K562 (cell line): ENCODE data around the gene MEIG1. TPM values are rescaled to one million over a fixed set of nuclear protein-coding genes. Genes with fewer than 3 reads are reported as not detected.

Source experiments
- CBFB ChIP-seq: sonication (generic); formaldehyde crosslinking; IDR thresholded peaks from 2 replicates; pipeline ENCODE4 v1.4.0; 2020; ENCODE audit warnings: mild to moderate bottlenecking, missing genetic modification reagents
- COPS2 ChIP-seq: fragments of 450-650 bp; conservative IDR thresholded peaks from 2 replicates; pipeline ENCODE4 v1.6.1; 2016; ENCODE audit warnings: mild to moderate bottlenecking, moderate library complexity
- E2F6 ChIP-seq, 2 experiments: IDR thresholded peaks; 2 replicates each; pipeline ENCODE4 v1.6.1; 2011; ENCODE audit warnings: borderline replicate concordance in 1 of 2, control low read depth in 1 of 2, low read depth in 1 of 2, low read length in 1 of 2, mild to moderate bottlenecking in 1 of 2, mixed read lengths in 1 of 2, moderate library complexity in 1 of 2; ENCODE audit not compliant: insufficient read depth in 1 of 2, insufficient read length in 1 of 2, poor library complexity in 1 of 2, severe bottlenecking in 1 of 2; ENCODE audit errors: extremely low read depth in 1 of 2
- EZH2 ChIP-seq: IDR thresholded peaks from 2 replicates; pipeline ENCODE4 v1.6.1; 2012; ENCODE audit warnings: low read depth, mild to moderate bottlenecking, inconsistent platforms, low read length, borderline replicate concordance
- FOXA3 ChIP-seq, 2 experiments: fragments of 450-650 bp in 1 of 2; sonication (generic) in 1 of 2; formaldehyde crosslinking; IDR thresholded peaks in 1 of 2; conservative IDR thresholded peaks in 1 of 2; 2 replicates each; pipeline versions ENCODE4 v1.4.0 to v1.8.0; 2020 to 2022; ENCODE audit warnings: mild to moderate bottlenecking in 2 of 2, missing genetic modification reagents in 1 of 2
- HMBOX1 ChIP-seq: sonication (generic); IDR thresholded peaks from 2 replicates; pipeline ENCODE4 v1.6.1; 2016
- NUFIP1 ChIP-seq: fragments of 450-650 bp; IDR thresholded peaks from 2 replicates; pipeline ENCODE4 v1.6.1; 2018; ENCODE audit not compliant: partially characterized antibody
- PML ChIP-seq: IDR thresholded peaks from 2 replicates; pipeline ENCODE4 v1.6.1; 2012; ENCODE audit warnings: low read length, inconsistent platforms
- REST ChIP-seq, 2 experiments: fragments of 450-650 bp; formaldehyde crosslinking in 1 of 2; IDR thresholded peaks; 2 replicates each; pipeline versions ENCODE4 v1.4.0 to v1.6.1; 2014 to 2020; ENCODE audit warnings: mild to moderate bottlenecking in 2 of 2, borderline replicate concordance in 1 of 2, low read depth in 1 of 2
- RNF219 ChIP-seq: fragments of 250-450 bp; sonication (Bioruptor Pico); IDR thresholded peaks from 2 replicates; pipeline ENCODE4 v1.5.0; 2022; ENCODE audit warnings: mild to moderate bottlenecking
- SMAD3 ChIP-seq: fragments of 450-650 bp; formaldehyde crosslinking; conservative IDR thresholded peaks from 2 replicates; pipeline ENCODE4 v1.4.0; 2020; ENCODE audit warnings: mild to moderate bottlenecking
- TBP ChIP-seq: optimal IDR thresholded peaks from 2 replicates; pipeline ENCODE3; 2011; ENCODE audit warnings: low read depth, low read length, improper control_type of control experiment
- TEAD1 ChIP-seq, 2 experiments: fragments of 450-650 bp in 1 of 2; sonication (generic) in 1 of 2; formaldehyde crosslinking; IDR thresholded peaks; 2 replicates each; pipeline versions ENCODE4 v1.4.0 to v1.8.0; 2020 to 2022; ENCODE audit warnings: mild to moderate bottlenecking in 2 of 2, missing genetic modification reagents in 1 of 2
- ZEB2 ChIP-seq: fragments of 450-650 bp; IDR thresholded peaks from 2 replicates; pipeline ENCODE4 v1.6.1; 2016
- ZNF347 ChIP-seq: fragments of 450-650 bp; formaldehyde crosslinking; IDR thresholded peaks from 2 replicates; pipeline ENCODE4 v1.4.0; 2020; ENCODE audit warnings: low read depth, mild to moderate bottlenecking, moderate library complexity
- polyA plus RNA-seq, 8 experiments: library from polyadenylated mRNA; depleted of rRNA in 4 of 8; stranded (reverse) in 5 of 8; unstranded in 3 of 8; fragments of >200 nt; fragmentation: Nextera tagmentation in 2 of 8; fragmentation: Illumina TruSeq in 1 of 8; extraction: Ambion mirVana in 2 of 8; extraction: Trizol in 1 of 8; gene quantifications; 2 replicates each; pipeline versions ENCODE4 v1.2.1 to v1.2.3, GENCODE V29; 2011 to 2014; ENCODE audit warnings: inconsistent platforms in 1 of 8, missing spikeins in 1 of 8
- total RNA-seq, 7 experiments: library from RNA; depleted of rRNA in 6 of 7; stranded (reverse); fragments of >200 nt in 6 of 7; fragmentation: Illumina TruSeq in 2 of 7; extraction: Trizol in 2 of 7; gene quantifications; 2 replicates each; pipeline versions ENCODE4 v1.2.1 to v1.2.3, GENCODE V29; 2011 to 2021; ENCODE audit warnings: low replicate concordance in 1 of 7

Gene MEIG1
- total and polyA plus RNA-seq, 9 of the 15 experiments (the other 6 are each of a cell fraction or from before 2014, with no cell fraction given), result 0.19 to 1.7 (median 0.54) TPM; not detected in 3

GRCh38 chr10:14953424-14954000 lies 5.7 kb upstream of the MEIG1 start (continued):
- TF ChIP-seq E2F6 (IDR thresholded peaks at IDR 0.05; ENCODE audit: borderline replicate concordance in 1 of 2, extremely low read depth in 1 of 2, insufficient read depth in 1 of 2, insufficient read length in 1 of 2, low read depth in 1 of 2, low read length in 1 of 2, poor library complexity in 1 of 2, severe bottlenecking in 1 of 2), result peak in 1 of 2 experiments; percentile 42
- no peak for TF ChIP-seq HMBOX1
- peak; percentile 24 for TF ChIP-seq REST (IDR thresholded peaks at IDR 0.05; ENCODE audit: borderline replicate concordance)
- TF ChIP-seq REST (CRISPR knock-in tag; IDR thresholded peaks at IDR 0.05; ENCODE audit: low read depth), result no peak
- TF ChIP-seq RNF219 (CRISPR knock-in tag), result no peak
- no peak for TF ChIP-seq NUFIP1
- no peak for TF ChIP-seq PML
- TF ChIP-seq TEAD1 (CRISPR knock-in tag; IDR thresholded peaks at IDR 0.05), result 0 out of 4 replicates have a peak, but pooled peaks of 1 of the 2 experiments have one; percentile 33
- TF ChIP-seq EZH2, result no peak
- TF ChIP-seq COPS2, result no peak
- peak in 1 of 2 experiments; percentile 47; a peak in 1 of 4 replicates for TF ChIP-seq FOXA3 (CRISPR knock-in tag; conservative IDR thresholded peaks at IDR 0.05 in 1 of 2, IDR thresholded peaks at IDR 0.05 in 1 of 2)
- no peak for TF ChIP-seq ZEB2
- TF ChIP-seq CBFB (CRISPR knock-in tag), result peak; percentile 78; the same call in 1 of the 2 replicates
- no peak for TF ChIP-seq SMAD3 (CRISPR knock-in tag)
- TF ChIP-seq ZNF347 (CRISPR knock-in tag), result no peak
- TF ChIP-seq TBP, result no peak
